ENCODE data around the gene RCN1.

DNA sequence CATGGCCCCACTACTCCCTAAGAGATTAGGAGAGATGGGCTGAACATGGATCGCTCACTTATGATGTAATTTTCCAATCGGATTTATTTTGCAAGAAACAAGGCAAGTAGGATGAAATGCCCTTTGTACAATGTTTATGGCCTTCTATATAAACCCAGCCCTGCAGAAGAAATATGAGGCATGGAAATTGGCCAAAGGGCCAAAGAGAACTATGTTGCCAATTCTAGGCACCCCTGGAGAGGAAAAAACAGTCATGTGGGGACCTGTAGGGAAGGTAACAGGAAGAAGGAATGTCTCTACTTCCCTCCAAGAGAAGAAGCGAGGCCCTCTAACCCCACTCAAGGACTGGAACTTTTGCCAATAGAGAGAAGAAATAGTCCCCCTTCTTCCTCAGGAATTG lies 54.4 kb downstream of the RCN1 start:
- TF ChIP-seq, protein P1, sequence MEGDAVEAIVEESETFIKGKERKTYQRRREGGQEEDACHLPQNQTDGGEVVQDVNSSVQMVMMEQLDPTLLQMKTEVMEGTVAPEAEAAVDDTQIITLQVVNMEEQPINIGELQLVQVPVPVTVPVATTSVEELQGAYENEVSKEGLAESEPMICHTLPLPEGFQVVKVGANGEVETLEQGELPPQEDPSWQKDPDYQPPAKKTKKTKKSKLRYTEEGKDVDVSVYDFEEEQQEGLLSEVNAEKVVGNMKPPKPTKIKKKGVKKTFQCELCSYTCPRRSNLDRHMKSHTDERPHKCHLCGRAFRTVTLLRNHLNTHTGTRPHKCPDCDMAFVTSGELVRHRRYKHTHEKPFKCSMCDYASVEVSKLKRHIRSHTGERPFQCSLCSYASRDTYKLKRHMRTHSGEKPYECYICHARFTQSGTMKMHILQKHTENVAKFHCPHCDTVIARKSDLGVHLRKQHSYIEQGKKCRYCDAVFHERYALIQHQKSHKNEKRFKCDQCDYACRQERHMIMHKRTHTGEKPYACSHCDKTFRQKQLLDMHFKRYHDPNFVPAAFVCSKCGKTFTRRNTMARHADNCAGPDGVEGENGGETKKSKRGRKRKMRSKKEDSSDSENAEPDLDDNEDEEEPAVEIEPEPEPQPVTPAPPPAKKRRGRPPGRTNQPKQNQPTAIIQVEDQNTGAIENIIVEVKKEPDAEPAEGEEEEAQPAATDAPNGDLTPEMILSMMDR (IDR thresholded peaks at IDR 0.05): no peak
- no peak for TF ChIP-seq POLR2A (IDR thresholded peaks at IDR 0.05)

All from thyroid gland (tissue), 4 donors.